HG03097 (cell line): ENCODE measurements around the gene VWF.
"Not testable (repeated sequence)": the region's sequence is repeated elsewhere in the genome, so short reads cannot be mapped to it uniquely, and the experiment has no call there.

Experiments
- ATAC-seq: cut with Tn5 transposase; IDR thresholded peaks from one replicate; pipeline ENCODE4 v1.9.1; 2021; ENCODE audit not compliant: unreplicated experiment, low FRiP score

VWF gene

GRCh38 chr12:6124411-6125309 is at the start of gene VWF:
TSS of gene VWF (minus strand) at chr12:6124670. CDS start at chr12:6123196, 1,474 bp downstream.
- no peak for ATAC-seq

DNA sequence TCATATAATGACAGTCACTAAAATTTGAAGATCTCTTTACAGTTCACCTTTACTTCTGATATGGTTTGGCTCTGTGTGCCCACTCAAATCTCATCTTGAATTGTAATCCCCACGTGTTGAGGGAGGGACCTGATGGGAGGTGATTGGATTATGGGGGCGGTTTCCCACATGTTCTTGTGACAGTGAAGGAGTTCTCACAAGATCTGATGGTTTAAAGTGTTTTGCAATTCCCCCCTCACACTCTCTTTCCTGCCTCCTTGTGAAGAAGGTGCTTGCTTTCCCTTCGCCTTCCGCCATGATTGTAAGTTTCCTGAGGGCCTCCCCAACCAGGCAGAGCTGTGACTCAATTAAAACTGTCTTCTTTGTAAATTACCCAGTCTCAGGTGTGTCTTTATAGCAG is 48.4 kb upstream of the VWF start:
- no peak for ATAC-seq

- ATAC-seq, result no peak
These were observed 47.6 kb upstream of the VWF start for GRCh38 chr12:6172086-6172485.

- no peak for ATAC-seq
These were observed 47.0 kb upstream of the VWF start for GRCh38 chr12:6171409-6172015.

DNA sequence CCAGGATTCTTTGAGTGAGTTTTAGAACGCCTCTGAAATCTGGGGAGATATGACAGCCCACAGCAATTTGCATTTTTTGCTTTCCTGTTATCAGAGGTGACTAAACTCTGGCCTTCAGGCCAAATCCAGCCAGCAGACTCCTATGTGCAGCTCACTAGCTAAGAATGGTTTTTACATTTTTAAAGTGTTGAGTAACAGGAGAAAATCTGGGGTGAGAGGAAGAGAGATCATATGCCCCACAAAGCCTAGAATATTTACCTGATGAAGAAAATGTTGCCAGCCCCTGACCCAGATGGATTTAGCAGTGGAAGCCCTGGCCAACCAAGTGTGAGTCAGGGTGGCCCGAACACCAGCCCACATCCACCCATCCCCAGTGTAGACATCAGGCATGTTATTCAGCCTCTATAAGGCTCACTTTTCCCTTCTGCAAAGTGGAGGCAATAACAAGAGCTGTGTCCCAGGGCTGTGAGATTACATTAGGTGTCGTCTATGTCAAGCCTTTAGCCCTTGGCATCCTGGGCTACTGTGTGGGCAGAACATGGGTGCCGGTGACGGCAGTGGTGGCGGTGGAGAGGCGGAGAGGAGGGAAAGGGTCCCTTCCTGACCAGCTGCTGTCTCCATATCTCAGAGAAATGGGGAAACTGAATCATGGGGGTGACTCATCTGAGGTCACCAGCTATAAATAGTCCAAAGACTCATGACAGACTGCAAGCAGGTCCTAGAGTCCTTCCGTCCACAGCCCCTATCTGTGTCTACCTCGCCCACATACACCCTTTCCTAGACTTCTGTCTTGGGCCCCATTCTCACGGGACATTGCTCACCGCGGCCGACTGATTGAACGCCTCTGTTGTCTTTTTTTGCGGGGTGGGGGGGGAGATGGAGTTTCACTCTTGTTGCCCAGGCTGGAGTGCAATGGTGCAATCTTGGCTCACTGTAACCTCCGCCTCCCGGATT is 43.1 kb upstream of the VWF start:
- no peak for ATAC-seq

GRCh38 chr12:6166808-6167207 is 42.3 kb upstream of the VWF start:
- no peak for ATAC-seq

DNA sequence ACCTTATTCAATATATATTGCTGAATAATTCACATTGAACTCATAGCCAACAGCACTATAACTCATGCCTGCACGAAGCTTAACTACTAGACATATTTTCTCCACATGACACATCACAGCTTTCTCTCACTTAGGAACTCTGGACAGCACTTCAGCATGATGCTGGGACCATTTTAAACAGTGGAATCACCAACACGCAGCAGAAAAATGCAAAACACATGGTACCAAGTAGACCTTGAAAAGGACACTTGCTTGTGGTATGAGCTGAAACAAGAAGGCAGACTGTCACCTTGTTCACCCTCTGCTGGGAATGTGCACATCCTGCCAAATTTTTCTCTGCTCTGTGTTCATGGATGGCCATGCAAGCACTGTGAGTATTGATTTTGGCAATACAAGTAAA is 40.9 kb upstream of the VWF start:
- no peak for ATAC-seq

- no peak for ATAC-seq
These were observed 39.1 kb upstream of the VWF start for GRCh38 chr12:6163416-6164060.

GRCh38 chr12:6161124-6161882 is 36.8 kb upstream of the VWF start:
- no peak for ATAC-seq

- ATAC-seq, result not testable (repeated sequence)
These were observed 35.7 kb upstream of the VWF start for GRCh38 chr12:6160049-6160649.

DNA sequence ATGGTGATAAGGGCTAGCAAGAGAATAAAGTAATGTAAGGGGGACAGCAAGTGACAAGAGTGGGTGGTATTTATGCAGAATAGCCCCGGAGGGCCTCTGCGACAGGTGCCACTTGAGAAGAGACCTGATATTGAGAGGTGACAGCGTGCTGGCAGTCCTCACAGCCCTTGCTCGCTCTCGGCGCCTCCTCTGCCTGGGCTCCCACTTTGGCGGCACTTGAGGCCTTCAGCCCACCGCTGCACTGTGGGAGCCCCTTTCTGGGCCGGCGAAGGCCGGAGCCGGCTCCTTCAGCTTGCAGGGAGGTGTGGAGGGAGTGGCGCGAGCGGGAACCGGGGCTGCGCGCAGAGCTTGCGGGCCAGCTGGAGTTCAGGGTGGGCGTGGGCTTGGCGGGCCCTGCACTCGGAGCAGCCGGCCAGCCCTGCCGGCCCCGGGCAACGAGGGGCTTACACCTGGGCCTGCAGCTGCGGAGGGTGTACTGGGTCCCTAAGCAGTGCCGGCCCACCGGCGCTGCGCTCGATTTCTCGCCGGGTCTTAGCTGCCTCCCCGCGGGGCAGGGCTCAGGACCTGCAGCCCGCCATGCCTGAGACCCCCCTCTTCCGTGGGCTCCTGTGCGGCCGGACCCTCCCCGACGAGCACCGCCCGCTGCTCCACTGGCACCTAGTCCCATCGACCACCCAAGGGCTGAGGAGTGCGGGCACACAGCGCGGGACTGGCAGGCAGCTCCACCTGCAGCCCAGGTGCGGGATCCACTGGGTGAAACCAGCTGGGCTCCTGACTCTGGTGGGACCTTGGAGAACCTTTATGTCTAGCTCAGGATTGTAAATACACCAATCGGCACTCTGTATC is 34.9 kb upstream of the VWF start:
- not testable (repeated sequence) for ATAC-seq

DNA sequence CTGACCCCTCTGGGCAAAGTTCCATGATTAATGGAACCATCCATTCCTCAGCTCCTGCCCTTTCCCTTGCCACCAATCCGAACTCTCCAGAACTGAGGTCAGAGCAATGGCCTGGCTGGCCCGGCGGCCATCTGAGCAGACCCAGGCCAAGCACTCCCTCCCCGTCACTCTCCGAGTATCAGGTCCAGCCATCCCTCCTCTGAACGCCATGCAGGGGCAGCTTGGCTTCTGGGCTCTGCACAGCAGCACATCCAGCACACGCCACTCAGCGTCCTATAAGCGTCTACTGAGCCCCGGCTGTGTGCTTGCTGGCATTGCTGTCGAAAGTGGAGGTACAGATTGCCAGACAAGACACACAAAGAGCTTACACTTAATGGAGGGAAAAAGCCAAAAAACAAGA is 34.3 kb upstream of the VWF start:
- no peak for ATAC-seq

GRCh38 chr12:6158255-6158654 is 33.8 kb upstream of the VWF start:
- no peak for ATAC-seq

DNA sequence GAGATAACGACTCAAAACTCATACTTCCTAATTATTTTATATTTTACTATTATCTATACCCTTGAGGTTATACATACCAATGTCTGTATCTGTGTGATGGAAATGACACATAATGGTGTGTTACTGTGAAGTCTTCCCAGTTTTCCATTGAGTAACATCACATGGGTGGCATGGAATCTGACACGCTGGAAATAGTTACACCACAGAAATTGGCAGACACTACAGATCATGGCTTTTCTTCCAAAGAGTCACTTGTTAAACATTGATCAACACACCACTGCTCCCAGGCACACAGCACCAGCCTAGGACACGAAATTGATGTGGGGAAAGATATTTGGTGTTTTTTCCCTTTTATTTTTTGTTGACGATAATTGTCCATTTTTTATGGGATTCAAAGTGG is 33.0 kb upstream of the VWF start:
- ATAC-seq, result no peak

- ATAC-seq, result no peak
These were observed 30.4 kb upstream of the VWF start for GRCh38 chr12:6154730-6155459.

DNA sequence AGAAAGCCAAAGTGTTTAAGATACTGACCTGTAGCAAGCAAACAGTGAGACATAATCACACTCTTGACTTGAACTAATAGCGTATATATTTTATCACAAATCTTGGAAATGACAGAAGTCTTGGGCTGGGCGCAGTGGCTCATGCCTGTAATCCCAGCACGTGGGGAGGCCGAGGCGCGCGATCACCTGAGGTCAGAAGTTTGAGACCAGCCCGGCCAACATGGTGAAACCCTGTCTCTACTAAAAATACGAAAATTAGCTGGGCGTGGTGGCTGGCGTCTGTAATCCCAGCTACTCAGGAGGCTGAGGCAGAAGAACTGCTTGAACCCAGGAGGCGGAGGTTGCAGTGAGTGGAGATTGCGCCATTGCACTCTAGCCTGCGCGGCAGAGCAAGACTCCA is 24.3 kb upstream of the VWF start:
- not testable (repeated sequence) for ATAC-seq

DNA sequence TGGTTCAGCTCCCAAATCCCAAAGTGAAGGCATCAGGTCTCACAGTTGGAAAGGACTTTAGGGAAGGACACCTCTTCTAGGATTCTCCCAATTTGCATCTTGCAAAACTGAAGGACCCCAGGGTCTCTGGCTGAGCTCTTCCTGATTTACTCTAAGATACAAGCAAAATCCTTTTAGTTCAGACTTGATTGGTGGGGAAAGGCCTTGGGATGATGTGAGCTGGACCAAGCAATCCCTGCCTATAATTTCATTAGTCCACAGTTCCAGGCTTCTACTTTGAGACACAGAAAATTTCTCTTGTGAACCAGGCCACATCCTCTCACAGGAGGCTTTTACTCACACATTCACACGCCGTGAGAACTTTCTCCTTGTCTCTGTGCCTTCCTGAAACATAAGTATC is 23.6 kb upstream of the VWF start:
- ATAC-seq, result no peak

DNA sequence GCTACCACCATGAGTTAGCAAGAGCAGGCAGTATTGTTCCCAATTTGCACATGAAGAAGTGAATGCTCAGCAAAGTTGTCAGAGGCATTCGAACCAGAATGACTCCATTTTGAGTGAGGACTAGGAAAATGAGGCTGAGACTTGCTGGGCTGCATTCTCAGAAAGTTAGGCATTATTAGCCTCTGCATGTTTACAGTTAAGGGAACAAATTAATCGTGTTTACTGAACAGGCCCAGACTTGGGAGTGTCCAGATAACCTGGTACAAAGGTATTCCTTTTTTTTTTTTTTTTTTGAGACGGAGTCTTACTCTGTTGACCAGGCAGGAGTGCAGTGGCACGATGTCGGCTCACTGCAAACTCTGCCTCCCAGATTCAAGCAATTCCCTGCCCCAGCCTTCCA is 22.5 kb upstream of the VWF start:
- no peak for ATAC-seq
